ENCODE results near the gene CRYAB.

The CRYAB gene

DNA sequence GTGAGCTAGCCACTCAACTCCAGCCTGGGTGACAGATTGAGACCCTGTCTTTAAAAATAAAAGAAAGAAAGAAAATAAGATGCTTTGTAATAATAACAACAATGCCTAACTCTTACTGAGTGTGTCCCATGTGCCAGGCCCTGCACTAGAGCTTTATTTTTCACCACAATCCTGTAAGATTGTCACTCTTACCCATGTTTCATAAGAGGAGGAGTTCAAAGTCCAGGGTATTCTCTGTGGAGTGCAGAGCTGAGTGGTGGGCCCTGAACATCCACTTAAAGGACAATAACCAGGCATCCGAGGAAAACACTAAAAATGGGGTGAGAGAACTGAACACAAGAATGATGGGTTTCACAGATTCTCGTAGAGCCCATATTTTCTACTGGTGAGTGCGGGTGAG is 6.2 kb upstream of the CRYAB start:
- TF ChIP-seq, protein P1, sequence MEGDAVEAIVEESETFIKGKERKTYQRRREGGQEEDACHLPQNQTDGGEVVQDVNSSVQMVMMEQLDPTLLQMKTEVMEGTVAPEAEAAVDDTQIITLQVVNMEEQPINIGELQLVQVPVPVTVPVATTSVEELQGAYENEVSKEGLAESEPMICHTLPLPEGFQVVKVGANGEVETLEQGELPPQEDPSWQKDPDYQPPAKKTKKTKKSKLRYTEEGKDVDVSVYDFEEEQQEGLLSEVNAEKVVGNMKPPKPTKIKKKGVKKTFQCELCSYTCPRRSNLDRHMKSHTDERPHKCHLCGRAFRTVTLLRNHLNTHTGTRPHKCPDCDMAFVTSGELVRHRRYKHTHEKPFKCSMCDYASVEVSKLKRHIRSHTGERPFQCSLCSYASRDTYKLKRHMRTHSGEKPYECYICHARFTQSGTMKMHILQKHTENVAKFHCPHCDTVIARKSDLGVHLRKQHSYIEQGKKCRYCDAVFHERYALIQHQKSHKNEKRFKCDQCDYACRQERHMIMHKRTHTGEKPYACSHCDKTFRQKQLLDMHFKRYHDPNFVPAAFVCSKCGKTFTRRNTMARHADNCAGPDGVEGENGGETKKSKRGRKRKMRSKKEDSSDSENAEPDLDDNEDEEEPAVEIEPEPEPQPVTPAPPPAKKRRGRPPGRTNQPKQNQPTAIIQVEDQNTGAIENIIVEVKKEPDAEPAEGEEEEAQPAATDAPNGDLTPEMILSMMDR (IDR thresholded peaks at IDR 0.05; ENCODE audit: borderline replicate concordance, insufficient read depth, low read depth, low read length): no peak
- H3K4me3 ChIP-seq (ENCODE audit: low read depth, low read length): no peak overlapping the region

GRCh38 chr11:111917312-111917711 is 5.7 kb upstream of the CRYAB start:
- no peak overlapping the region for H3K4me3 ChIP-seq (ENCODE audit: low read depth, low read length)
- TF ChIP-seq, protein P1 (IDR thresholded peaks at IDR 0.05; ENCODE audit: borderline replicate concordance, insufficient read depth, low read depth, low read length): no peak

- TF ChIP-seq, protein P1 (IDR thresholded peaks at IDR 0.05; ENCODE audit: borderline replicate concordance, insufficient read depth, low read depth, low read length): no peak
- H3K4me3 ChIP-seq (ENCODE audit: low read depth, low read length): no peak overlapping the region
These were observed 5.2 kb upstream of the CRYAB start for GRCh38 chr11:111916768-111917167.

DNA sequence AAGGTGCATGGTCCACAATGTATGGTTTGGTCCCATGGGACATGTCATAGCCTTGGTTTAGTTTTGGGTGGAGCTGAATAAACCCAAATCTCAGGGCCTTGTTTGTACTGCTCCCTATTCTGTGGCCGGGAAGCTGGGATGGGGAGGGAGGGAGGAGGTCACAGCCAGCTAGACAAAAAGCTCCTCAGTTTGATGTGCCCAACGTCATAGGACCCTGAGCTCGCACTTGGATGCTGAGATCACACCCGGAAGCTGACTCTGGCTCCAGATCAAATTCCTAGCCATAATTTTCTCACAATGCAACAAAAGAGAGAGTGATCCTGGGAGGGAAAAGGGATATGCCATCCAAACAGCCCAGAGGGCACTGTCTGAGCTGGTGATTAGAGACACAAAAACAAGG is 2.4 kb upstream of the CRYAB start:
- TF ChIP-seq, protein P1 (IDR thresholded peaks at IDR 0.05; ENCODE audit: borderline replicate concordance, insufficient read depth, low read depth, low read length): no peak
- H3K4me3 ChIP-seq (ENCODE audit: low read depth, low read length): no peak overlapping the region

GRCh38 chr11:111913031-111913861 is 1.7 kb upstream of the CRYAB start:
- H3K4me3 ChIP-seq (ENCODE audit: low read depth, low read length): no peak overlapping the region
- TF ChIP-seq, protein P1 (IDR thresholded peaks at IDR 0.05; ENCODE audit: borderline replicate concordance, insufficient read depth, low read depth, low read length): no peak

- no peak within 1 kb of the TSS for H3K4me3 ChIP-seq (ENCODE audit: low read depth, low read length)
- TF ChIP-seq, protein P1 (IDR thresholded peaks at IDR 0.05; ENCODE audit: borderline replicate concordance, insufficient read depth, low read depth, low read length): no peak
These were observed 965 bp upstream of the CRYAB start, which contains the start of gene HSPB2 for GRCh38 chr11:111912535-111912934. Gene HSPB2 (plus strand): TSS chr11:111912734. CDS start chr11:111912830, 96 bp downstream.

Measured in GM12875 (cell line).